Hematopoietic multipotent progenitor cell treated with erythropoietin and hydrocortisone succinate and interleukin-3 and kit ligand, for 15 days (in vitro differentiated cells): ENCODE data around the gene SLC1A2.

Experiments used
- DNase-seq: peaks from one replicate; pipeline ENCODE4 v3.0.0-alpha.2; 2015; ENCODE audit warnings: low spot score

Gene SLC1A2

GRCh38 chr11:35223991-35224390 is 195.4 kb downstream of the SLC1A2 start:
- no peak for DNase-seq

- no peak for DNase-seq
Observed at GRCh38 chr11:35223371-35223796, 196.0 kb downstream of the SLC1A2 start.

GRCh38 chr11:35218956-35219355 is 200.4 kb downstream of the SLC1A2 start:
- no peak for DNase-seq

GRCh38 chr11:35216962-35217678 is 202.2 kb downstream of the SLC1A2 start:
- no peak for DNase-seq

GRCh38 chr11:35215945-35216344 is 203.4 kb downstream of the SLC1A2 start:
- DNase-seq, result no peak

GRCh38 chr11:35214792-35215193 is 204.6 kb downstream of the SLC1A2 start:
- DNase-seq, result no peak

GRCh38 chr11:35214226-35214770 is 205.1 kb downstream of the SLC1A2 start:
- DNase-seq, result no peak

GRCh38 chr11:35211952-35212351 is 207.4 kb downstream of the SLC1A2 start:
- DNase-seq, result no peak

GRCh38 chr11:35210876-35211546 is 208.3 kb downstream of the SLC1A2 start:
- DNase-seq, result no peak

- no peak for DNase-seq
Observed at GRCh38 chr11:35208795-35209194, 210.6 kb downstream of the SLC1A2 start.

- DNase-seq, result no peak
Observed at GRCh38 chr11:35207471-35208403, 211.6 kb downstream of the SLC1A2 start.

- no peak for DNase-seq
Observed at GRCh38 chr11:35206616-35207015, 212.7 kb downstream of the SLC1A2 start.

- no peak for DNase-seq
Observed at GRCh38 chr11:35204614-35205013, 214.7 kb downstream of the SLC1A2 start.
